Measurements from ENCODE around the gene CDKL5.

Gene CDKL5

DNA sequence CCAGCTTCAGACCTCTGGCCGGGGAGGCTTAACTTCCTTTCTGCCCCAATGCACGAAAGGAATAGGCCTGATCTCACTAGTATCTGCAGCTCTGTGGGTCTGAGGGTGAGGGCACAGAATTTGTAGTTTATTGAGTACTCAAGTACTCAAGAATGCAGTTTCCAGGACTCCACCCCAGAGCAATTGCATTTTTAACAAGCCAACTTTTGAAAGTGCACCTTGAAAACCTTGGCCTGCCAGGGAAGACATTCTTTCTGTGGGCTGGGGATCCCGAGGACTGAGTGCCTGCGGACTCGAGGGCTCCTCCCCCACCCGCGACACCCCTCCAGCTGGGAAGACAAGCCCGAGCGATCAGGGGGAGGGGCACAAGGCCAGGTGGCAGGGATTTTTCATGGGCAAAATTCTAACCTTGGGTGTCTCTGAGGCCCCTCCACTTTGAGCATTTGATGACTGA is 224.1 kb downstream of the CDKL5 start:
- no peak for DNase-seq (ENCODE audit: low spot score)

DNA sequence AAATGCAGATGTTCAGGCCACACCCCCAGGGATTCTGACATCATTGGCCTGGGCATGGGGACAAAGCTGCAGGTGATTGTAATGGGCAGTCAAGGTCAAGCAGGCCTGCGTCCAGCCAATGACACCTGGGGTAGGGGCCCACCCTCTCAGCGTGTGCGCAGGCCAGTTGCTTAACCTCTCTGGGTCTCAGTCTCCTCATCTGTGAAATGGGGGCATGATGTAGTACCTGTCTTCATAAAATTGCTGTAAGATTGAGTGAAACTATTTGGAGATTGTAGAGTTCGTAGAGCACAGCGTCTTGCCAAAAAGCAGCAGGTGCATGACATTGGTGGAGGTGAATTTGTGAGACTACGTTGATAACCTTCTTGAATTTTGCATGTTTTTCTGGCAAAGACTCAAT is 225.3 kb downstream of the CDKL5 start:
- DNase-seq (ENCODE audit: low spot score), result no peak

DNA sequence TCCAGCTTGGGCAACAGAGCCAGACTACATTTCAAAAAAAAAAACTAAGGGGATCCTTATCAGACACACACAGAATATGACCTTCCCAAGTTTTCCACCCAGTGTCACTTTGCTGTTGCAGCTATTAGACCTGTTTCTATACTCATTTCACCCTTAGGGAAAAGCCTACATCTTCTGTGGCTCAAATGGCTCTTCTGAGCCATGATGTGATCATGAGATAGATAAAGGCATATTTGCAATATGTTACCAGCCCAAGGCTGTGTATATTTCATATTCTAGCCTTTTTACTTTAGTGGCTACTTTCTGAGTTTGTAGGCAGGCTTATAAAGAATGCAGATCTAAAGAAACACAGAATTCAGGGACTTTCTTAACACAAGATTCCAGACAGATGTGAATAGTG is 227.2 kb downstream of the CDKL5 start:
- DNase-seq (ENCODE audit: low spot score), result no peak

DNA sequence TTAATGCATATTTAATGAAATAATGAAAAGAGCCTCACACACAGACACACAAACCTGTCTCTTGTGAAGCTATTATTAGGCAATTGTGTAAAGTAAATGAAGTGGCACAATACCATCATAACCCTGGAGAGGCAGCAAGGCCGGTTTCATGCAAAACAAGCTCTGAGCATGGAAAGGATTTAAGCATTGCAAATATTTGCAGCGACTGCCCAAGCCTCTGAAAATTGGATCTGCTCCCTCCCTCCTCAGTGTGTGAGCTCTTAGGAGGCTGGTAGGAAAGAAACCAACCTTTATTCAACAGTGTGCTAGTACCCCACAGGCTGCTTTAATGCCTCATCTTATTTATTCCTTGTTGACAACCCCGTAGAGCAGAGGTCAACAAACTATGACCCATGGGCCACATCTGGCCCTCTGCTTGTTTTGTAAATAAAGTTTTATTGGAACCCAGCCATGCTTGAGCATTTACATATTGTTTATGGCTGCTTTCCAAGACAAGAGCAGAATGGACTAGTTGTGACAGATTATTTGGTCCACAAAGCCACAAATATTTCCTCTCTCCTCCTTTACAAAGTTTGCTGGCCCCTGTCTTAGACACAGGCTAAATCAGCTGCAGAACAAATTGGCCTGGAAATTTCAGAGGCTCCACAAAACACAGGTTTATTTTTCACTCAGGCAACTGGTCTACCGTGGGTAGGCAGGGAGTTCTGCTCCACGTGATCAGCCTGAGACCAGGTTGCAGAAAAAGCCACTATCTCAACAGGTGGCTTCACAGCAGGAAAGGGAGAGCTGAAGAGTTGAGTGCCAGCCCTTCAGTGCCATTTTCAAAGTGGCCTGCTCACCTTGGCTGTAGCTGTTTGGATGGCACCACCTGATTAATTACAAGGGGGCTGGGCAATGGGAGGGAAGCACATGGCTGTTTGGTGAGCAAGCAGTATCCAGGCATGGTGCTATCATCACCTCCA is 229.7 kb downstream of the CDKL5 start:
- no peak for DNase-seq (ENCODE audit: low spot score)

DNA sequence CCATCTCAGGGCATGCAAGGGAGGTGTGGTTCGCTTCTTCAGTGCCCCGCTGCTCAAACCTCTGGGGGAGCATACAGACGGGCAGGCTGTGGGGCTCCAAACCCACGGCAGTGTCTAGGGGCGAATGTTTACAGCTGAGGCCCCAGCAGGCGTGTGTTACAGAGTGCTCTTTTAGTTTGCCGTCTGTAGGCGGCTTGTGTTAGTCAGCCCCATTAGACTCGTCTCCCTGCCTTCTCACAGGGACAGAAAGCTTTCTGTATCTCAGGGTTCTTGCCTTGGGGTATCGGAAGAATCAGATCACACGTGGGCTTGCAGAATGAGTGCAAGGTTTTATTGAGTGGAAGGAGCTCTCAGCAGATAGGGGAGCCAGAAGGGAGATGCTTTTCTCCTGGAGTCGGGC is 235.9 kb downstream of the CDKL5 start:
- no peak for DNase-seq (ENCODE audit: low spot score)

DNA sequence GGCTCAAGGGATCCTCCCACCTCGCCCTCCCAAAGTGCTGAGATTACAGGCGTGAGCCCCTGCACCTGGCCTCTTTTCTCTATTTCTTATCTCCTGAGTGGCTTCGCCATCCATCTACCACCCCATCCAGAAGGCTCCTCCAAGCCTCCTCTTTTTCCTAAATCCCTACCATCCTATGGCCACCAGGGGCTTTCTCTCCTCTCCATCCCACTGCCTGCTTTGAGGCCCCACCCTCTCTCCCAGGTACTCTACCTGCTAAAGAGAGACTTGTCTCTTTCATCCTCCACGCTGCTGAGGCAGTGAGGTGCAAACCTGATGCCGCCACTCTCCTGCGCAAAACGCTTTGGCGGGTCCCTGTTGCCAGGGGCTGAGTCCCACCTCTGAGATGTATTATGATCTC is 239.5 kb downstream of the CDKL5 start:
- no peak for DNase-seq (ENCODE audit: low spot score)

DNA sequence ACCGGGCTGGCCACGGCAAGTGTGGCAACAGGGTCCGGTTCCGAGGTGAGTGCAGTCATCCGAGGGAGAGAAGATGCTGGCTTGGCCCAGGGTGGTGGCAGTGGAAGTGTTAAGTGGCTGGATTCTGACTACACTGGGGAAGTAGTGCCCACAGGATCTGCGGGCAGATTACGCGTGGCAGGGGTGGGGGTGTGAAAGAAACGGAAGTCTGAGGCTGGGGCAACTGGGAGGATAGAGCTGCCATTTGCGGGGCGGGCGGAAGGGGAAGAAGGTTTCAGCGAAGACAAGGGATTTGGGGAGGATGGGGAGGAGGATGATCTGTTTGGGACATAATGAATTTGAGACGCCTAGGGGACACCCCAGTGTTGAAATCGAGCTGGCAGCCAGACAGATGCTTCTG is 241.2 kb downstream of the CDKL5 start:
- DNase-seq (ENCODE audit: low spot score), result no peak

DNA sequence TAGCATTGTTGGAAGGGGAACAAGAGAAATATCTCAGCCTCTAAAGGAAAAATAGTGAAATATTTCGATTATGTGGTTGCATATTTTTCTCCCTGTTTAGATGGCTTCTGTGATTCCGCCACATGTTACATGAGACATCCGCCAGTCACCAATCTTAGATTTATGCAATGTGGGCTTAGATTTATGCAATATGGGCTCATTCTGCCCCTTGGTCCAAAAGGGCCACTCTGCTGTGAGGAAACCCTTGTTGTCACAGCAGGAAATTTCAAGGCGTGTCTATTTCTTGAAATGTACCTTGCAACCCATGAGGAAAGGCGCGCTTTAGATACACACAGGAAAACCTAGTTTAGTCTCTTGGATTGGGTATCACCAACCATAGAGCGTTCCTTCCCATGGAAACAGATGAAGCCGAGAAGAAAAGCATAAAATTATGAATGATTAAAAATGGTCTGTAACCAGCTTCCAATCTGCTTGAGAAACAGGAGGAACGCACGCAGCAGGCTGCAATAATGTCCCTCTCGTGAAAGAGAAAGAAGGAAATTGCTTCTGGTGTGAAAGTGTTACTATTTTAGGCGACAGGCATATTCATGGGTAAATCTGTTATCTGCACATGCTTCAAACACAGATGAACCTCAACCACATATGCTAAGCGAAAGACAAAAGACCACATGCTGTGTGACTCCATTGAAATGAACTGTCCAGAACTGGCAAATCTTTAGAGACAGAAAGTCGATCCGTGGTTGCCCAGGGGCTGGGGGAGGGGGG is 242.8 kb downstream of the CDKL5 start:
- no peak for DNase-seq (ENCODE audit: low spot score)

DNA sequence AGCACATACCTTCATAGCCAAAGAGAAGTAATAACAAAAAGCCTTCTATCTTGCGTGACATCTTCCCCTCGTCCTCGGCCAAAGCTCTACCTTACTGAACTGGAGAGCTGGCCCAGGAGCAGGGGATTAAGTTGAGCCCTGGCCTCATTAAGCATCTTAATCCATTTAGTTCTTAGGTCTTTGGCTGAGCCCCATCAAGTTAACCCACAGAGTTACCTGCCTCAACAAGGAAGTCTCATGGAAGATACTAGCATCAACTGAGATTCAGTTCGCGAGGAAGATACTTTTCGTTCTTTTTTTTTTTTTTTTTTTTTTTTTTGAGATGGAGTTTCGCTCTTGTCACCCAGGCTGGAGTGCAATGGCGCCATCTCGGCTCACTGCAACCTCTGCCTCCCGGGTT is 246.6 kb downstream of the CDKL5 start, which contains the start of gene RS1:
RS1 (minus strand) TSS at position 101 of the 400 bp plus-strand sequence; CDS start at position 61, 40 bp downstream.
- no peak for DNase-seq (ENCODE audit: low spot score)

DNA sequence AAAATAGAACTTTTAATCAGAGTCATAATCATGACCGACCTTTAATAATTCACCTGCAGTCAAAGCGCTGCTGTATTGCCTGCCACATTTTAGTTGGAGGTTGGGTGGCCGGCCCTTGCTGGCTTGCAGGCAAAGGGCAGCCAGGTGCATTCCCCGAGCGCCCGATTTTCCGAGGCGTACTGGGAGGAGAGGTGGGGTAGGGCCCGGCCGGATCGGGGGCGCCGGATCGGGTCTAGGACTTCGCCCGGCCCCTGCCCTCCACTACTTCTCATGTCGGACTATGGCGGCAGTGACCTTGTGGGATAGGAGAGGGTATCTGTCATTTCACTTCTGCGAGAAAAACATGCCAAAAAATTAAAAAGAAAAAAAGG is 249.0 kb downstream of the CDKL5 start:
- no peak for DNase-seq (ENCODE audit: low spot score)

DNA sequence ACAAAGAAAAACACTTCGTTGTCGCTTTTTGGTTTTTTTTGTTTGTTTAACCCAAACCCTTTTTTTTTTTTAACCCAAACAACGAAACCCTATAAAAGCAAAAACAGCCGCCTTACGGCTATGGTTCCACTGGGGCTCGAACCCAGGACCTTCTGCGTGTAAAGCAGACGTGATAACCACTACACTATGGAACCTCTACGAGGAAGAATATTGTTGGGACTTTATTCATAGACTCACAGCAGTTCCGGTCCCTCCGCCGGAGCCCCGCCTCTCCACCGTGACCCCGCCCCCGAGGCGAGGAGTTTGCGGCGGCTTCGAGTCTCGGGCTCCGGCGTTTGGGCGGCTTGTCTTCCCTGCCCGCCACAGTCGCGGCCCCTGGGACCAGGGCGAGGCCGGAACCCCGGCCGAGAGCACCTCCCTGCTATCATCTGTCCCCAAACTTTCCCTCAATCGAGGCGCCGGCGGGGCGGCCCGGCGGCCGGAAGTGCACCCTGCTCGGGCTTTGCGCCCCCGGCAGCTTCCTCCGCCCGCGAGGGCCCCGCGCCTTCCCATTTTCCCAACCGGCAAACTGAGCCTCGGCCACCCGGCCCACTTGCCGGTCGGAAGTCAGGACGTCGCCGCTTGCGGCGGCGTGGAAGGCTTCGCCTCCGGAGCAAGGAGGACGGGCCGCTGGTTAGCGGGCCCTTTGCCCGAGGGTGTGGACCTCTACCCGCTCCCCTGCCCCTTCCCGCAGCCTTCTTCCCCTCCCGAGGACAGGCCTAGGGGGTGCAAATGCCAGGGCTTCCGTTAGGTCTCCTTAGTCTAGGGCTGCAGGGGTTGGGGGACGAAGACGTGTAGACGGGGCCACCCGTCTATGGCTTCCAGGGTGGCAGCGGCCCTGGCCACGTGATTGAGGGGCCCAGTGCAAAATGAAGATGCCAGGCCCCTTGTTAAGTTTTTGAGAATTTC is 249.7 kb downstream of the CDKL5 start:
- peak; percentile 70 for DNase-seq (ENCODE audit: low spot score)

DNA sequence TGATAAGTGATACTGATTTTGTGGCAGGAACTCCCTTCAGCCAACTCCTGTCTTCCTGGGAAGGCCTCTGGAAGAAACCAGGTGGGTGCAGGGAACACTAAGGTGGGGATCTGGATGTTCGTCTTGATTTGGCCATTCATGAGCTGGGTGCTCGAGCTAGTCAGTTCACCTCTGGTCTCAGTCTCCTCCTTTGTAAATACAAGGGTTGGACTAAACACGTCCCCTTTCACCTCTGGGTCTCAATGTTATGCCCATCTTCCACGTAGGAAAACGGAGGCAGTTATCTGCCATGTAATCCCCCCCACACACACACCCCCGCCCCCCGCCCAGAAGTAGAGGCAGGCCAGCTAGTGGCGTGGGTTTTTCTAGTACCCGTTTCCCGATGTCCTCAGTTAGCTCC is 250.6 kb downstream of the CDKL5 start:
- DNase-seq (ENCODE audit: low spot score), result no peak

DNA sequence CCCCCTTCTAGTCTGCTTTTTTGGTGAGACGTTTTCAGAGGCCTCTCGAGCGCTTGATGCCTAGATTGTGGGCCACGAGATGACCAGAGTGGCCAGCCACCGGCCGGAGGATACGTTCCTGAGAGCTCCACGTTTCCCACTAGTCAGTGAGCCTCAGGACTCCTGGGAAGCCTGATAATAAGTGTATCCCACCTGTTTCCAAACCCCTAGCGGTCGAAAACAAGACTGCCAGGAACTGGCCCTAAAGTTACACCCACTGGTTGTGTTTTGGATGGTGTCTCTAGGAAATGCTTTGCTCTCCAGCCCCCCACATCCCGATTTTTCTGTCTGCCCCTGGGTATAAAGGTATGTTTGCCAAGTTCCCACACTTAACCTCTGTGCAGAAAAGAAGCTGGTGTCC is 251.1 kb downstream of the CDKL5 start:
- DNase-seq (ENCODE audit: low spot score), result no peak

DNA sequence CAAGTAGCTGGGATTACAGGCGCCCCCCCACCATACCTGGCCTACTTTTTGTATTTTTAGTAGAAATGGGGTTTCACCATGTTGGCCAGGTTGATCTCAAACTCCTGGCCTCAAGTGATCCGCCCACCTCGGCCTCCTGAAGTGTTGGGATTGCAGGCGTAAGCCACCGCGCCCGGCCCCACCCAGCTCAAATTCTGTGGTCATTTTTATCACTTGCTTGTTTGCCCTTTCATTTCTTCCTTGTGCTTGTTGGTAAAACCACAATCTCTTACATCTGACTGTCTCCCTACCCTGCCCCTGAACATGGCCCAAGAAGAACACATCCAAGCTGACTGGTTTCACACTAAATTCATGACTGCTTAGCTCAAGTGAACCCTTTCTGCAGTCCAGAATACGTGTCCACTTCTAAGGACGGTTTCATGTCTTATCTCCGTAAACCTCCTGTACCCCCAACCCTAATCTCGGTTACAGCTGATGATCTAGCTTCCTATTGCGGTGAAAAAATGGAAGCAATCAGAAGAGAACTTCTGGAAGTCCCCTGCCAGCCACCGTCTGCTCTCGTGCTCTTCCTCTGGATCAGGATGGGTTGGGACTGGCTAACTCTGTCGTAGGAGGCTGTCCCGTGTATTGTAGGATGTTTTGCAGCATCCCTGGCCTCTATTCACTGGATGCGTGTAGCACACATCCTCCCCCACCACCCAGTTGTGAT is 251.9 kb downstream of the CDKL5 start:
- DNase-seq (ENCODE audit: low spot score), result no peak

DNA sequence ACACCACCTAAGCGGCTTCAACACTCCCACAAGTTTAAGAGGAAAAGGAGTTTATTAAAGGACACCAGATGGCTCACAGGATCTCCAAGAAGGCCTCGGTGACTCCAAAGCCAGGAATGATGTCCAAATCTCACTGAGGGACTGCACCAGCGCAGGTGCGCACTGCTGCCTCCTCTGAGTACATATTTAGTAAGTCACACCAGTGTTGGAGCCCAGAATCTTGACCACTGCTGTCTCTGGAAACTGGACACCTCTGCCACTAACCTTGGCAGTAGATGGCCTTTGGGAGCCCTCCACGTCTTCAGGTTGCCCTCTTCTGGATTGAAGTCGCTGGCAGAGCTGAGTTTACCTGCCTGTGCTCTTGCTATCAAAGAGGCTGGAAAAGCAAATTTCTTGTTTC is 256.6 kb downstream of the CDKL5 start:
- no peak for DNase-seq (ENCODE audit: low spot score)

DNA sequence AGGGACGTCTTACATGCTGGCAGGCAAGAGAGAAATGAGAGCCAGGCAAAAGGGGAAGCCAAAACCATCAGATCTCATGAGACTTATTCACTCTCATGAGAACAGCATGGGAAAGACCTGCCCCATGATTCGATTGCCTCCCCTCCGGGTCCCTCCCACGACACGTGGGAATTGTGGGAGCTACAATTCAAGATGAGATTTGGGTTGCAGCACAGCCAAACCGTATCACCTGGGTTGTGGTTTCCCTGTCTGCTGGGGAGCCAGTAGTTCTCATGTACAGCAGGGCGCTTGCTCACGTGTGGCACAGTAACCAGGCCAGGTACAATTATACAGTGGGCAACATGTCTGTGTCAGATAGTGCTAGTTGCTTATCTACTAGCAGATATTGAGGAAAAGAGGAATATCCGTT is 257.6 kb downstream of the CDKL5 start:
- no peak for DNase-seq (ENCODE audit: low spot score)

DNA sequence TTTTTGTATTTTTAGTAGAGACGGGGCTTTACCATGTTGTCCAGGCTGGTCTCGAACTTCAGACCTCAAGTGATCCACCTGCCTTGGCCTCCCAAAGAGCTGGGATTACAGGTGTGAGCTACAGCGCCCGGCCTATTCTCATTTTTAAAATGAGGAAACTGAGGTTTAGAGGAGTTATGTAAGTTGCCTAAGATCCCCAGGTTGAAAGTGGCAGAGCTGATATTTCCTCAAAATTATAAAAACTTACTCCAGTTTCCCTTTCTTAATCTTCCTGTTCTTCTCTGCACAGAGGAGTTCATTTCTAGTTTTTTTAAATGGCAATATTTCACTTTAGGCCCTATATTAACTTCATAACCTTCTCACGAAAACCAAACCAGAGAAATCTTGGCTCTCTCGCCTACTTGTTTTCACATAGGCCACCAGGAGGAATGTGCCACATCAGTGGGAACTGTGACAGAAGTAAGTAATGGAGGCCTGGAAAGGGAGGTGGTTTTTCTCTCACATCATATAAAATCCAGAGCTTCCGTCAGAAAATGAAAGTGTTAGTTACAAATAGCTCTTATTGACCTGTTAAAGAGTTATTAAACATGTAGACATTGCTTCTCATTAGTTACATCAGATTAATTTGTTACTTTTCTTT is 262.6 kb downstream of the CDKL5 start:
- no peak for DNase-seq (ENCODE audit: low spot score)

DNA sequence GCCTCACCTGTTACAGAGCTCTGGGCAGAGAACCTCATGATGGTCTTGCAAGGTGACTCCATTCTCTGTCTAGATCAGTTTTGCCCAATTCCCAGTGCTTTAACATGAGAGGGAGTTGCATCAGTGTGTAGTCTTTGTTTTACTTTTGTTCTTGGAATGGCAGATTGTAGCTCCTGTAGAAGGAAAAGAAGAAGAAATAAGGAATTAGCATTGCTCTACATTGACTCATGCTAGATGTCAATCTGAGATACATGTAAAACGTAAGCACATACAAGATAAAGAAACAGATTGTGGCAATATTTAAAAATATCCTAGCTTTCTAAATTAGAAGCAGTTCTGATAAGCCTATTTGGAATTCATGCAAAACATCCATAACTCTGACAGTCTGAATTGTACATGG is 266.0 kb downstream of the CDKL5 start:
- no peak for DNase-seq (ENCODE audit: low spot score)

DNA sequence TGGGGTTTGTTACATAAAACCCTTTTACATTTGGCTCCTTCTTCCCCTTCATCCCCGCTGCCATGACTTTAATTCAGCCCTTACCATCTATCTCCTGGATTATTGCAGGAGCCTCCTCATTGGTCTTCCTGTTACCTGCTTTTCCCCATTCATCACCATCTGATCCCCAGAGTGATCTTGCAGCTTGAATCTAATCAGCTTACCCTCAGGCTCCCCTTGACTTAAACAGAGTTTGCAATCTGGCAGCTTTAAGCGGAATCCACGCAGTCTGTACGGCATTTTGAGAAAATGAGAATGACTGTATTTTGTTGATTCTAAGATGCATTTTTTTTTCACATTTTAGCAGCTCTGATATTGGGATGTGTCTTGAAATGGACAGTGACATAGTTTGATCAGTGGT is 267.1 kb downstream of the CDKL5 start:
- DNase-seq (ENCODE audit: low spot score), result no peak

DNA sequence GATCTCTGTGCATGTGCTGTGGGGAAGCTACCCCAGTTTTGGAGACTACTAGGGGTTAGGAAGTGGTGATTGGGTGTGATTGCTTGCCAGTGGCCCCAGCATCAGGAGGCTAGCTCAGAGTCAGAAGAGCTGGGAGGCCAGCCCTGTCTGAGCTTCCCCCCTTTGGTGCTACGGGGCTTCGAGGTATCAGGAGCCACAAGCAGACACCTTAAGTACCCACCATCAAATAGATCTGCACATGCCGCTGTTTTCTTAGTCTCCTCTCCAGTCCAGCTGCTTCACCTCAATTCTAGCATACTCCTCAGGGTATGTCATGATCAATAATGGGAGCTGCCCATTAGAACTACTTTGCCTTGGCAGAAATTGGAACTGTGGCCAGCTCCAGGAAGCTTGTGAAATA is 271.2 kb downstream of the CDKL5 start:
- no peak for DNase-seq (ENCODE audit: low spot score)
